ENCODE data around the gene CCR4.
"Not testable (repeated sequence)": the region's sequence is repeated elsewhere in the genome, so short reads cannot be mapped to it uniquely, and the experiment has no call there.

The CCR4 gene

DNA sequence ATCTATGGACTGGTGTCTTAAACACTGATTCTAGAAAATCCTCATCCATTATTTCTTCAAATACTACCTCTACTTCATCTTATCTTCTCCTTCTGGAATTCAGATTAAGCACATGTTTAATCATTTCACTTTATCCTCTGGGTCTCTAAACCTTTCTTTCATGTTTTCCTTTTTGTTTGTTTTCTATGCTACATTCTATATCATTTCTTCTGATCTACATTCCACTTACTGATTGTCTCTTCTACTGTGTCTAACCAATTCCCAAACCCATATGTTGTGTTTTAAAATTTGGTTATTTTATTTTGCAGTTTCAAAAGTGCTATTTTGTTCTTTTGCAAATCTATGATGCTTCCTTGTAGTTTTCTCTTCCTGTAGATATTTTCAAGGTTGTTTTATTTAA lies 31.7 kb downstream of the CCR4 start:
- no peak for DNase-seq (ENCODE audit: low read depth)

DNA sequence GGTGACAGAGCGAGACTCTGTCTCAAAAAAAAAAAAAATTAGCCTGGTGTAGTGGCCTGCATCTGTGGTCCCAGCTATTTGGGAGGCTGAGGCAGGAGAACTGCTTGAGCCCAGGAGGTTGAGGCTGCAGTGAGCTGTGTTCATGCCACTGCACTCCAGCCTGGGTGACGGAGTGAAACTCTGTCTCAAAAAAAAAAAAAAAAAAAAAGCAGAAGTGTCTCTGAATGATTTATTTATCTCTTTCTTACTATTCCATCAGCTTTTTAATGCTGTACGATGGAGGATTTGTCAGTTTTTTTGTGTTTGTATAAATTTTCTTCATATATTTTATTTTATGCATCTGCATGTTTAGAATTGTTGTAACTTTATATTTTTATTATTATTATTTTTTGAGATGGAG lies 33.5 kb downstream of the CCR4 start:
- DNase-seq (ENCODE audit: low read depth): not testable (repeated sequence)

DNA sequence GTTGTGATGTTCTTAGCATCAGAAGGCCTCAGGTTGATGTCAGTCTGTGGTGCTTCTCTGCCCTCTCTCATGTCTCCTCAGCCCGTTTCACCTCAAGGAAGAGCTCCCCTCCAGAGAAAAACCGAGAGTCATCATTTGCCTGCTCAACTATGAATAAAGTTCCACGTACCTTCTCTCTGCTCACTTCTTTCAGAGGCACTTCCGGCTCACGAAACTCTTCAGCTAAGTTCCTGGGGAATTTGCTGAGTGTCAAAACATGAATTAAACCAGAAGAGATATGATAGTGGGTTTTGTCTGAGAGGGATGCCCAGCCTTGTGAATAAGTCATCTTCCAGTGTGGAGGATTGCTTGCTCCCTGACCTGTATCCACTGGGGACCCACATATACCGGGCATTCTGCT lies 37.7 kb downstream of the CCR4 start:
- no peak for DNase-seq (ENCODE audit: low read depth)

DNA sequence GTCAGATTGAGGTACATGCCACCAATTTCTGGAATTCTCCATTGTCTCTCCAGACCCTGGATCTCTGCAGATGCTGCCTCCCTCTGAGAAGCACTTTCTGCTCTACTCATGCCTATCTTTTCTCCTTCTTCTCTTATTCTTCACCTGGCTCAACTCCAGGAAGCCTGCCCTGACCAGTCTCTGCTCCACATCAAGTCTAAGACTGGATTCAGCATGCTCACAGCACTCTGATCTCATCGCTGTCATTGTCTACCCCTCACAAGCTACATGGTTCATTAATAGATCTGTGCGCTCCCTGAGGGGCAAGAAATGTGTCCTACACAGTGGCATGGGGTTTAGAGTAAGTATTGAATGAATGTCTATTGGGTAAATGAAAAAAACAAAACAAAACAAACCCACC lies 38.7 kb downstream of the CCR4 start:
- no peak for DNase-seq (ENCODE audit: low read depth)

DNA sequence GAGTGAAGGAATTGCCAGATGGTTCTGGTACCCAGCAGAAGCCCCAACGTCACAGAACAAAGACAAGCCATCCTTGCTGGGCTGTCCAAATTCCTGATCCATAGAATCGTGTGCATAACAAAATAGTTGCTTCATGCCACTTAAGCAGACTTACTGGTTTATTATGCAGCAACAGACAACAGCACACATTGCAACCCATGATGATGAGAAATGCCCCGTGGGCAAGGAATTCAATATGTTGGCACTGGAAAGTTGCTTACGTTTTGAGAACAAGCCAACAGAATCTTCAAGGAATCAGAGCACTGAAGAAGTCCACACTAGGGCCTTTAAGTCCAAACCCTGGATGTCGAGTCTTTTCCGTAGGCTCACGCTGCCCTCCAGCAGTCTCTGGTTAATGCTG lies 40.3 kb downstream of the CCR4 start:
- DNase-seq (ENCODE audit: low read depth): no peak

GRCh38 chr3:32992310-32992686 lies 40.9 kb downstream of the CCR4 start:
- no peak for DNase-seq (ENCODE audit: low read depth)

GRCh38 chr3:32994045-32994444 lies 42.6 kb downstream of the CCR4 start:
- DNase-seq (ENCODE audit: low read depth): no peak

DNA sequence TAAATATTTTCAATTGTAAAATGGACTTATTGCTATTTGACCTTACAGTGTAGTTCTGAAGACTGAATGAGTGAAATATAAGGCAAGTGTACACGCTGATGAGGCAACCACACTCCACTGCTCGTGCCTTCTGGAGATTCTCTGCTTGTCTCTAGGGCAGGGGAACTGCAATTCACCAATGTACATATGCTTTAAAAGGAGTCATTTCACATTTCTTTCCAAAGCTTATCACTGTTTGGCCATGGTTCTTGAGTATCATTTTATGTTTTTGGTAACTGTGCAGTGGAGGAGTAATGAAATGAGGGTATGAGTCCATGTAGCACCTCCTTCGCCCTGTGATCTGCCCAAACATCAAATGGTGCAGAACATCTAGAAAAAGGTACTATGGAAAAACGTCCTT lies 43.7 kb downstream of the CCR4 start:
- DNase-seq (ENCODE audit: low read depth): no peak

DNA sequence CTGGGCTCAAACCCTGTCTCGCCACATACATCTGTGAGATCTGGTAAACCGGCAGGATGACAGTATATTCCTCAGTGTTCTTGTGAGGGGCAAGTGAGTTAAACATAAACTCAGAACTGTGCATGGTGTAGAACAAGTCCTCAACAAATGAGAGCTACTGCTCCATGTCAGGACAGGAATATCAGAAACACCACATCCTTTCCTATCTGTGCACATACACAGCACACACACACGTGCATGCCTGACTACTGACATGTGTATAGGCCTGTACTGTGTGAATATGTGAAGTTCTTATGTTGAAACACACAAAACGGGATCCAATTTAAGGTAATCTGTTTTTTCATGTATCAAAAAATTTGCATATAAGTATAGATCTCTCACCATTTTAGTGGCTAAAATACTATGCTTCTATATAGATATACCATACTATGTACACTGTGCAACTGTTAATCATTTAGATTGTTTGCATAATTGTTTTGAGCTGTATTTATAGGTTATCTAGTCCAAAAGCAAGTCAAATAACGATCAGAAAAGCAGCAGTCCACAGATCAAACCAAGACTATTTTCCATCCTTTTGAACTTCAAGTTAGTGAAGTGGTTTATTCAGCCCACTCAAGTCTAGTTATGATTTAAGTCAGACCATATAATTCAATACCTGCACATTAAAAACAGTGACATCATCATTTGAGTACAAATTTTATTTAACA lies 44.8 kb downstream of the CCR4 start:
- no peak for DNase-seq (ENCODE audit: low read depth)

DNA sequence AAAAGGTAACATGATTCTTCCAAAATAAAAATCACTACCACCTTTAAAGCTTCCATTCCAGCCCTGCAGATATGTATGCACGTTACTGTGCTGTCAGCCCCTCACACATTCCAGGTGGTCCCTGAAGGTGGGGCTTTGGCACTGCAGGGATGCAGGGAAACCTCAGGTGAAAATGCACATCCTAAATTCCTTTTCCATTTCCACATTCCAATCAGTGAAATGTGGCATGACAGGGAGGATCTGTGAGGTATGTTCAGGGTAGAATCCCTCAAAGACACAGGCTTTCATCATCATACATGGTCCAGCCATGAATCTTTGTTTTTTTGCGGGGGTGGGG lies 45.3 kb downstream of the CCR4 start:
- no peak for DNase-seq (ENCODE audit: low read depth)

DNA sequence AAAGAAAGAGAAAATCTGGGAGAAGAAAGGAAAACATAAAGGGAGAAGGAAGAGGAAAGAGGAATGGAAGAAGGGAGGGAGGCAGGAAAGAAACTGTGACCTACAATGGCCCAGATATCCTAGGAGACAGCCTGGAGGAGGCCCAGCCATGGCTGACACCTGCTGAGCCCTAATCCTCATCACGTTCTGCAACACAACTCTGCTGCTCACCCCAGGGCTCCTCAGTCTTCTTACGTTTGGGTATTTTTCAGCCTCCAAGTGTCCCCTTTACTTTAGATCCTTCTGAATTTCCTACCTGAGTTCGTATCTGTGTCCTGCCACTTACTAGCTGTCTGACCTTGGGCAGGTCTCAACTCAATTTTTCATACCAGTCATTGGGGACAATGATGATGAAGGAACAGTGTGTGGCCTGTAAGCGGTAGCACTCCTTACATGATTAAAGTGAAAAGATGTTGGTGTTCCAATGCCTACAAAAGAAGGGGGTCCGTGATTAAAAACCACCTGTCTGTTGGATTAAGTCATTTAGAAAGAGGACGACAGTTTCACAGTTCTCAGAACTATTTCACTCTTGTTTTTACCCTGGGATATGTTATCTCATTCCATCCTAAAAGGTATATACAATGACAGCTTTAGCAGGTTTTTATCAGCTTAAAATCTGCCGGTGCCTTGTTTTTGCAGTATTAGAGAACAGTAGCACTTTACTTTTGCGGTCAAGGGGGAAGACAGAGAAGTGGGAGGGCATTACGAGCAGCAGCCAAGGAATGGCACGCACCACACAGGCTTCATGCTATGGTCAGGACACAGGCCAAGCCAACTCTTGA lies 47.4 kb downstream of the CCR4 start:
- no peak for DNase-seq (ENCODE audit: low read depth)

- DNase-seq (ENCODE audit: low read depth): peak; percentile 5
These were observed 49.4 kb downstream of the CCR4 start for GRCh38 chr3:33000691-33001385.

- DNase-seq (ENCODE audit: low read depth): peak; percentile 3
These were observed 50.4 kb downstream of the CCR4 start for GRCh38 chr3:33001889-33002288.

- DNase-seq (ENCODE audit: low read depth): no peak
These were observed 51.9 kb downstream of the CCR4 start for GRCh38 chr3:33003308-33003707.

DNA sequence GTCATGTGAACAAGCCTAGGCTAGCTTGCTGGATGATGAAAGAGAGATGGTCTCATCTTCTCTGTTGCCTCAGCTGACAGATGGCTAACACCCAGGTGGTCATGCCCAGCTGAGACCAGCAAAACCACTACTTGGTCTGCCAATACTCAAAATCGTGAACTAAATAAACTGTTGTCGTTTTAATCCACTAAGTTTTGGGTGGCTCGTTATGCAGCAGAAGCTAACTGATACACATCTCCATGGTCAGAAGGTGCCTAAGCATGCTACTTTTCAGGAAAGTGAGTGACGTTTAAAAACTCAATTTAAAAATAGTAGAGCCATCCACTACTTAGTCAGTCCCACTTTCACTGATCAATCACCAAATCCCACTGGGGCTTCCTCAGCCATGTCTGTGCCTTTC lies 52.8 kb downstream of the CCR4 start:
- no peak for DNase-seq (ENCODE audit: low read depth)

- no peak for DNase-seq (ENCODE audit: low read depth)
These were observed 53.5 kb downstream of the CCR4 start for GRCh38 chr3:33004961-33005360.
